ENCODE measurements around the gene GRAMD1A. TPM values are rescaled to one million over a fixed set of nuclear protein-coding genes. Genes with fewer than 3 reads are reported as not detected.

Gene GRAMD1A
- total and polyA plus RNA-seq, 2 of the 8 experiments (the other 6 are each of a cell fraction or from before 2014, with no cell fraction given) = 113 to 154 TPM

DNA sequence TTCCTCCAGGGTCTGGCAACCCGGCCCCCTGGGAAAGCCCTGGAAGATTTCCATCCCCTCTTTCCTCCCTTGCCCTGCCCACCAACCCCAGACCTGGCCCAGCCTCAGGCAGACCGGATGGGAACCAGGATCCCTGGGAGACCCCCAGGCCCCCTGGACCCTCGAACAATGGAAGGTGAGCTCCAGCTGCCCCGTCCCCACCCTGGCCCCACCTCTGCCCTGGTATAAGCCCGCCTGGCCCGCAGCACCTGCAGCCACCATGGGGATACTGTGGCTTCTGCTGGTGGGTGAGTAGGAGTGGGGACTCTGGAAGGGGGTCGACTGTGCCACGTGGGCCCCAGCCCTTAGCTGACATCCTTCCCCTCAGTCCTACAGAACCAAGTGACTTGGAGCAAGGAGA is 73.8 kb downstream of the GRAMD1A start (continued):
- no peak for TF ChIP-seq TCF12 (IDR thresholded peaks at IDR 0.05; ENCODE audit: low read depth, low read length)
- TF ChIP-seq PHF8 (conservative IDR thresholded peaks at IDR 0.05; ENCODE audit: low read depth, low read length) = no peak

Measured in H1 (cell line).